Trophoblast cell (in vitro differentiated cells and primary cell): Measurements from ENCODE around the gene CEP63.

ENCODE experiments used
- DNase-seq, 2 donors: peaks; one replicate each; pipeline ENCODE4 v3.0.0-alpha.2; 2016
- H2AFZ ChIP-seq: 2 replicates; pipeline ENCODE4 v1.6.1; 2013; ENCODE audit warnings: low read length, moderate library complexity, mild to moderate bottlenecking; ENCODE audit not compliant: insufficient read depth, poor library complexity
- H2AK5ac ChIP-seq: 2 replicates; pipeline ENCODE4 v1.6.1; 2013; ENCODE audit warnings: mild to moderate bottlenecking, low read length
- H2BK120ac ChIP-seq: 2 replicates; pipeline ENCODE4 v1.6.1; 2013; ENCODE audit warnings: low read length, mild to moderate bottlenecking, moderate library complexity; ENCODE audit not compliant: insufficient read depth, poor library complexity
- H2BK12ac ChIP-seq: 2 replicates; pipeline ENCODE4 v1.6.1; 2013; ENCODE audit warnings: mild to moderate bottlenecking, low read length, moderate library complexity
- H2BK5ac ChIP-seq: 2 replicates; pipeline ENCODE4 v1.6.1; 2013; ENCODE audit warnings: low read length, low read depth, moderate library complexity, mild to moderate bottlenecking; ENCODE audit not compliant: poor library complexity
- H3K14ac ChIP-seq: 2 replicates; pipeline ENCODE4 v1.6.1; 2013; ENCODE audit warnings: mild to moderate bottlenecking, low read length
- H3K18ac ChIP-seq: 2 replicates; pipeline ENCODE4 v1.6.1; 2013; ENCODE audit warnings: mild to moderate bottlenecking, low read length
- H3K23ac ChIP-seq: 2 replicates; pipeline ENCODE4 v1.6.1; 2013; ENCODE audit warnings: low read length
- H3K27ac ChIP-seq: 2 replicates; pipeline ENCODE4 v1.5.1; 2013; ENCODE audit warnings: low read depth, mild to moderate bottlenecking, inconsistent platforms, low read length, moderate library complexity
- H3K27me3 ChIP-seq: 2 replicates; pipeline ENCODE4 v1.6.1; 2013; ENCODE audit warnings: inconsistent platforms, mild to moderate bottlenecking, low read length, moderate library complexity; ENCODE audit not compliant: insufficient read depth
- H3K36me3 ChIP-seq, 2 experiments: 1 replicate in 1 of 2; 2 replicates in 1 of 2; pipeline ENCODE4 v1.6.1; 2013; ENCODE audit warnings: low read length in 2 of 2, mild to moderate bottlenecking in 2 of 2, moderate library complexity in 1 of 2; ENCODE audit not compliant: insufficient read depth in 2 of 2, control insufficient read depth in 1 of 2
- H3K4ac ChIP-seq: 2 replicates; pipeline ENCODE4 v1.6.1; 2013; ENCODE audit warnings: low read depth, mild to moderate bottlenecking, low read length, moderate library complexity
- H3K4me1 ChIP-seq, 2 experiments: 1 replicate in 1 of 2; 2 replicates in 1 of 2; pipeline ENCODE4 v1.6.1; 2013; ENCODE audit warnings: low read length in 2 of 2, mild to moderate bottlenecking in 2 of 2, moderate library complexity in 1 of 2; ENCODE audit not compliant: insufficient read depth in 2 of 2, control insufficient read depth in 1 of 2
- H3K4me2 ChIP-seq: 2 replicates; pipeline ENCODE4 v1.6.1; 2013; ENCODE audit warnings: inconsistent platforms, mild to moderate bottlenecking, low read length, moderate library complexity
- H3K4me3 ChIP-seq: 2 replicates; pipeline ENCODE4 v1.5.1; 2013; ENCODE audit warnings: mild to moderate bottlenecking, low read depth, low read length, inconsistent platforms
- H3K79me1 ChIP-seq: one replicate; pipeline ENCODE4 v1.6.1; 2013; ENCODE audit warnings: low read length
- H3K79me2 ChIP-seq: 2 replicates; pipeline ENCODE4 v1.6.1; 2013; ENCODE audit warnings: low read length, mild to moderate bottlenecking; ENCODE audit not compliant: control insufficient read depth, insufficient read depth, poor library complexity
- H3K9ac ChIP-seq: 2 replicates; pipeline ENCODE4 v1.6.1; 2013; ENCODE audit warnings: mild to moderate bottlenecking, low read length
- H3K9me3 ChIP-seq: 2 replicates; pipeline ENCODE4 v1.6.1; 2013; ENCODE audit warnings: low read depth, mild to moderate bottlenecking, control low read depth, inconsistent platforms, low read length; ENCODE audit not compliant: insufficient read depth
- H4K12ac ChIP-seq: 2 replicates; pipeline ENCODE4 v1.6.1; 2013; ENCODE audit warnings: low read depth, mild to moderate bottlenecking, low read length, moderate library complexity
- H4K8ac ChIP-seq: 2 replicates; pipeline ENCODE4 v1.6.1; 2013; ENCODE audit warnings: low read depth, mild to moderate bottlenecking, low read length, moderate library complexity
- H4K91ac ChIP-seq: one replicate; pipeline ENCODE4 v1.6.1; 2013; ENCODE audit warnings: low read depth, mild to moderate bottlenecking, low read length, moderate library complexity
- WGBS: extraction: QIAGEN DNeasy Blood & Tissue Kit; methylation state at CpG from one replicate; pipeline ENCODE4 v1.1.7; 2013; ENCODE audit warnings: missing lambda C conversion rate; ENCODE audit not compliant: insufficient read length, insufficient coverage; ENCODE audit errors: extremely low coverage; 5-methylcytosine and 5-hydroxymethylcytosine counted together

CEP63 gene

DNA sequence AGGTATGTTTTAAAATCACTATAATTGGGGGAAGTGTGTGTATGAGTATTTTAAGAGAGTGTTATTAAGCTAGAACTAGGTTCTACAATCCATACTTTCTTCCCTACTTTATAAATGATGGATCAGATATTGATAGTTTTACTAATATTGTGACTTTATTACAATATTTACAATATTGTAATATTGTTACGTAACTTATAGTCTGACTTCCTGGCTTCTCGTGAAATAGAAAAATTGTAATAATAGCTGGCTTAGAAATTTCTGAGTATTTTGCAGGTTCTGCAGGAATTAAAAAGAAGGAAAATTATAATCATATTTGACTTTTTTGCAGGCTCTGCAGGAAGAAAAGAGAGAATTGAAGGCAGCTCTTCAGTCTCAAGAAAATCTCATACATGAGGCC is 60.0 kb downstream of the CEP63 start:
- Histone ChIP-seq H3K9me3 (no peaks in the 10 kb centered on the region), H4K91ac (no peak overlapping the region), H3K79me2 (no peaks in the 10 kb centered on the region), H2AFZ (no peak overlapping the region), H3K4ac (no peak overlapping the region), H3K4me1 (no peaks in the 10 kb centered on the region), H3K9ac (no peak overlapping the region), H3K36me3 (peaks cover 4 to 9% of the 10 kb centered on the region in 2 experiments), H3K79me1 (no peaks in the 10 kb centered on the region), H2BK120ac (no peak overlapping the region), H2AK5ac (no peak overlapping the region), H3K14ac (no peak overlapping the region), H2BK12ac (no peak overlapping the region), H4K12ac (no peak overlapping the region), H3K27me3 (no peaks in the 10 kb centered on the region), H3K4me2 (no peak overlapping the region), H3K27ac (no peak overlapping the region), H3K18ac (no peak overlapping the region), H3K23ac (no peak overlapping the region), H3K4me3 (no peak overlapping the region), H4K8ac (no peak overlapping the region), H2BK5ac (no peak overlapping the region)
- DNase-seq = no peak
- WGBS = no CpG with 5 or more reads among the region's 2 CpGs

DNA sequence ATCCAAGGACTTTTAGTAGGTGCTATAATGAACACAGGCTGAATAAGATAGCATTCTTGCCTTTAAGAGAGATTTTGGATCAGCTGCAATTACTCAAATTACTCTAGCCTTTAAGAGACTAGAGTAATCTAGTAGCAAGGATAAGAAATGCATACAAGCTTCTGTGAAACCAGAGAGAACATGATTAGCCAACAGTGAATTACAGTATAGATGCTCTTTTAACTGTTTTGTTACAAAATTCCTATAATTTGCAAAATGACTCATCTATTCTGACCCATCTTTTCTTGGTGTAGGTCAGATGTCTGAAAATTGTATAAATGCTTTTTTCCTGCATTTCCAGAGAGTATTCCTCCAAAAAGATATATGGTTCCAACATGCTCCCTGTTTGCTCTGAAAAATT is 66.9 kb downstream of the CEP63 start:
- Histone ChIP-seq H3K36me3 (peaks cover 3 to 6% of the 10 kb centered on the region in 2 experiments), H2AK5ac (no peak overlapping the region), H3K79me2 (no peaks in the 10 kb centered on the region), H3K9ac (no peak overlapping the region), H3K9me3 (no peaks in the 10 kb centered on the region), H3K27ac (no peak overlapping the region), H3K14ac (no peak overlapping the region), H3K4me3 (no peak overlapping the region), H4K91ac (no peak overlapping the region), H4K12ac (no peak overlapping the region), H3K27me3 (no peaks in the 10 kb centered on the region), H3K4ac (no peak overlapping the region), H3K4me1 (no peaks in the 10 kb centered on the region), H3K79me1 (no peaks in the 10 kb centered on the region), H3K23ac (no peak overlapping the region), H2BK120ac (no peak overlapping the region), H3K4me2 (no peak overlapping the region), H2BK5ac (no peak overlapping the region), H2BK12ac (no peak overlapping the region), H2AFZ (no peak overlapping the region), H4K8ac (no peak overlapping the region), H3K18ac (no peak overlapping the region)
- DNase-seq = no peak

DNA sequence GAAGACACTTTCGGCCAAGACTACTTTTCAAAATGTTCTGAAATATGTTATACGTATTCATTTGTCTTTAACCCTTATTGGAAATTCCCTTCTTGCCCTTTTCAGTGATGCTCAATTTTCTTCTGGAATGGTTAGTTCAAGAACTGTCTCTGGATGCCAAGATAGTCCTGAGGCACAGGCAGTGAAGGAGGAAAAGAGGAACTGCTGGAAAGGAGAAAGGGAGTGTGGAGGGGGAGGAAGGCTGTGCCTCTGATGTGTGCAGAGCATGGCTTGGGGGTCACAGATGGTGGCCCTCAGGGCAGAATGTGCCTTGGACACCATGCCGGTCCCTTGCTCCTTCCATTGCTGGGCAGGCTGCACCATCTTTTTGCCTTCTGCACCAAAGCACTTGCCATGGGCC is 73.7 kb downstream of the CEP63 start:
- no peak overlapping the region for H2AK5ac ChIP-seq
- no peak overlapping the region for H3K27ac ChIP-seq
- H3K4me2 ChIP-seq = no peak overlapping the region
- H3K14ac ChIP-seq = no peak overlapping the region
- H3K4me1 ChIP-seq = no peaks in the 10 kb centered on the region
- H3K9me3 ChIP-seq = no peaks in the 10 kb centered on the region
- H3K23ac ChIP-seq = no peak overlapping the region
- H2BK12ac ChIP-seq = no peak overlapping the region
- no peak overlapping the region for H2BK5ac ChIP-seq
- H3K18ac ChIP-seq = no peak overlapping the region
- no peak overlapping the region for H3K9ac ChIP-seq
- H4K91ac ChIP-seq = no peak overlapping the region
- H3K27me3 ChIP-seq = no peaks in the 10 kb centered on the region
- no peak overlapping the region for H4K8ac ChIP-seq
- no CpG with 5 or more reads among the region's 3 CpGs for WGBS
- no peak overlapping the region for H3K4ac ChIP-seq
- H4K12ac ChIP-seq = no peak overlapping the region
- H2BK120ac ChIP-seq = no peak overlapping the region
- no peaks in the 10 kb centered on the region for H3K79me2 ChIP-seq
- H3K4me3 ChIP-seq = no peak overlapping the region
- peaks cover 5 to 7% of the 10 kb centered on the region in 2 experiments for H3K36me3 ChIP-seq
- no peak overlapping the region for H2AFZ ChIP-seq
- no peaks in the 10 kb centered on the region for H3K79me1 ChIP-seq
- no peak for DNase-seq

DNA sequence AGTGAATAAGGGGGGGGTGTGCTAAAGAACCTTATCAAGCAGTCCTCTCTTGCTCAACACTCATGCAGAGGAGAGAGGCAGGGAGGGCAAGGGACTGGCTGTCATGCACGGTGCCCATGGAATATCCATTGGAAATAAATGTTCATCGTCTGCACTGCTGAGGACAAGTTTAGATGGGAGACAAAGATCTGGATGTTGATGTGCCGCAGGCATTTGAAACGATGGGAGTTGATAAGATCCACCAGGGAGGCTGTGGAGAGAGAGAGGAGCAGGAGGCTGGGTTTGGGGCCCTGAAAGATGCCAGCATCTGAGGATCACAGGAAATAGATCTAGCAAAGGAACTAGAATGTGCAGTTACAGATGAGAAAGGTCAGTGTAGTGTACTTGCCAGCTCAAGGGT is 76.2 kb downstream of the CEP63 start:
- H3K4me1 ChIP-seq = no peaks in the 10 kb centered on the region
- no peak overlapping the region for H4K12ac ChIP-seq
- no peaks in the 10 kb centered on the region for H3K27me3 ChIP-seq
- no peaks in the 10 kb centered on the region for H3K79me1 ChIP-seq
- no peak overlapping the region for H3K4ac ChIP-seq
- H3K36me3 ChIP-seq = peaks cover 5 to 7% of the 10 kb centered on the region in 2 experiments
- H3K23ac ChIP-seq = no peak overlapping the region
- no peak overlapping the region for H4K8ac ChIP-seq
- no peaks in the 10 kb centered on the region for H3K9me3 ChIP-seq
- H2BK120ac ChIP-seq = no peak overlapping the region
- peak overlapping the region; percentile 46 for H3K9ac ChIP-seq
- H3K27ac ChIP-seq = no peak overlapping the region
- no peak overlapping the region for H3K4me2 ChIP-seq
- no peaks in the 10 kb centered on the region for H3K79me2 ChIP-seq
- no peak overlapping the region for H3K14ac ChIP-seq
- H2AFZ ChIP-seq = no peak overlapping the region
- no peak overlapping the region for H4K91ac ChIP-seq
- H3K18ac ChIP-seq = no peak overlapping the region
- no peak overlapping the region for H2BK12ac ChIP-seq
- no peak overlapping the region for H2AK5ac ChIP-seq
- H3K4me3 ChIP-seq = peak overlapping the region; percentile 26
- H2BK5ac ChIP-seq = no peak overlapping the region
- WGBS = no CpG with 5 or more reads among the region's 4 CpGs
- peak in 1 of 2 donors; percentile 40 for DNase-seq
